Neural cell (in vitro differentiated cells): ENCODE results near the gene PTPRN2. TPM values are rescaled to one million over a fixed set of nuclear protein-coding genes. Genes with fewer than 3 reads are reported as not detected.

Experiments
- H2AFZ ChIP-seq: fragments of 200-600, 300-800 bp; sonication (generic), shearing (Covaris generic); 2 replicates; pipeline ENCODE4 v1.6.0; 2014; ENCODE audit warnings: low read depth, mild to moderate bottlenecking, antibody characterized with exemption, low read length, moderate library complexity
- H3F3A ChIP-seq: fragments of 200-600 bp; shearing (Covaris generic); 2 replicates; pipeline ENCODE4 v1.6.1; 2016; ENCODE audit warnings: mild to moderate bottlenecking, moderate library complexity, mixed read lengths, antibody characterized with exemption, low read length; ENCODE audit not compliant: insufficient read depth, poor library complexity, severe bottlenecking
- H3K27ac ChIP-seq: fragments of 200-600, 300-800 bp; sonication (generic), shearing (Covaris generic); 2 replicates; pipeline ENCODE4 v1.5.1; 2014; ENCODE audit warnings: mild to moderate bottlenecking, low read length, moderate library complexity
- H3K27me3 ChIP-seq: fragments of 300-800, 200-600 bp; sonication (generic), shearing (Covaris generic); 2 replicates; pipeline ENCODE4 v1.6.0; 2014; ENCODE audit warnings: mild to moderate bottlenecking, low read depth, low read length, moderate library complexity; ENCODE audit not compliant: insufficient read depth
- H3K36me3 ChIP-seq: fragments of 300-800, 200-600 bp; sonication (generic), shearing (Covaris generic); 2 replicates; pipeline ENCODE4 v1.5.1; 2014; ENCODE audit warnings: mild to moderate bottlenecking, antibody characterized with exemption, low read length, moderate library complexity; ENCODE audit not compliant: insufficient read depth
- H3K4me2 ChIP-seq: fragments of 300-800, 200-600 bp; sonication (generic), shearing (Covaris generic); 2 replicates; pipeline ENCODE4 v1.6.0; 2014; ENCODE audit warnings: mild to moderate bottlenecking, low read length
- H3K4me3 ChIP-seq: fragments of 300-800, 200-600 bp; sonication (generic), shearing (Covaris generic); 2 replicates; pipeline ENCODE4 v1.5.1; 2014; ENCODE audit warnings: mild to moderate bottlenecking, low read length, moderate library complexity
- H3K79me2 ChIP-seq: fragments of 200-600 bp; shearing (Covaris generic); replicated peaks from 2 replicates; pipeline ENCODE4 v1.6.0; 2014; ENCODE audit warnings: mild to moderate bottlenecking, low read length, moderate library complexity; ENCODE audit not compliant: insufficient read depth
- H3K9ac ChIP-seq: fragments of 300-800, 200-600 bp; sonication (generic), shearing (Covaris generic); 2 replicates; pipeline ENCODE4 v1.6.1; 2016; ENCODE audit warnings: mild to moderate bottlenecking, low read length, mixed read lengths
- H3K9me2 ChIP-seq: fragments of 200-600 bp; shearing (Covaris generic); 2 replicates; pipeline ENCODE4 v1.6.1; 2016; ENCODE audit warnings: mild to moderate bottlenecking, low read length, mixed read lengths; ENCODE audit not compliant: insufficient read depth
- H3K9me3 ChIP-seq: fragments of 200-600, 300-800 bp; sonication (generic), shearing (Covaris generic); 2 replicates; pipeline ENCODE4 v1.6.1; 2016; ENCODE audit warnings: mild to moderate bottlenecking, mixed run types, low read length, moderate library complexity, mixed read lengths
- H4K20me1 ChIP-seq: fragments of 200-600 bp; shearing (Covaris generic); 2 replicates; pipeline ENCODE4 v1.6.1; 2016; ENCODE audit warnings: mild to moderate bottlenecking, mixed run types; ENCODE audit not compliant: insufficient read depth
- CTCF ChIP-seq: fragments of 450-650 bp; IDR thresholded peaks from 2 replicates; pipeline ENCODE4 v1.5.1; 2014; ENCODE audit warnings: antibody characterized with exemption, mild to moderate bottlenecking, moderate library complexity; ENCODE audit not compliant: poor library complexity, severe bottlenecking
- EP300 ChIP-seq: fragments of 450-650 bp; conservative IDR thresholded peaks from 2 replicates; pipeline ENCODE4 v1.6.1; 2014; ENCODE audit warnings: antibody characterized with exemption, mild to moderate bottlenecking, moderate library complexity; ENCODE audit not compliant: poor library complexity, severe bottlenecking
- EZH2 ChIP-seq: fragments of 200-600, 300-800 bp; shearing (Covaris generic), sonication (generic); IDR thresholded peaks from 2 replicates; pipeline ENCODE4 v1.6.1; 2014; ENCODE audit warnings: antibody characterized with exemption, low read length, borderline replicate concordance, mild to moderate bottlenecking; ENCODE audit not compliant: insufficient read depth, poor library complexity, severe bottlenecking
- MXI1 ChIP-seq: fragments of 450-650 bp; conservative IDR thresholded peaks from 2 replicates; pipeline ENCODE4 v1.6.1; 2014; ENCODE audit warnings: antibody characterized with exemption, mild to moderate bottlenecking; ENCODE audit not compliant: poor library complexity, severe bottlenecking
- POLR2AphosphoS5 ChIP-seq: IDR thresholded peaks from 2 replicates; pipeline ENCODE4 v1.6.1; 2012
- RAD21 ChIP-seq: fragments of 450-650 bp; conservative IDR thresholded peaks from 2 replicates; pipeline ENCODE4 v1.6.1; 2014; ENCODE audit warnings: antibody characterized with exemption, mild to moderate bottlenecking, moderate library complexity
- REST ChIP-seq: IDR thresholded peaks from 2 replicates; pipeline ENCODE4 v1.6.1; 2012; ENCODE audit warnings: borderline replicate concordance
- SMC3 ChIP-seq: fragments of 450-650 bp; conservative IDR thresholded peaks from 2 replicates; pipeline ENCODE4 v1.6.1; 2014; ENCODE audit warnings: antibody characterized with exemption, mild to moderate bottlenecking, moderate library complexity; ENCODE audit not compliant: poor library complexity
- TAF1 ChIP-seq: IDR thresholded peaks from 2 replicates; pipeline ENCODE4 v1.6.1; 2012; ENCODE audit warnings: low read depth
- polyA plus RNA-seq: library from polyadenylated mRNA; depleted of rRNA; stranded (reverse); fragments of >200 nt; gene quantifications from 2 replicates; pipeline ENCODE4 v1.2.3, GENCODE V29; 2014

Gene PTPRN2
- polyA plus RNA-seq, 1 donor from 2014 or later = 31.0 TPM

GRCh38 chr7:157941210-157941609 is 646.4 kb downstream of the PTPRN2 start:
- Histone ChIP-seq H3K36me3 (no peaks in the 10 kb centered on the region), H3K79me2 (no peaks in the 10 kb centered on the region), H3K9me3 (peaks cover under 1% of the 10 kb centered on the region), H4K20me1 (no peaks in the 10 kb centered on the region), H2AFZ (no peak overlapping the region), H3K9ac (no peak overlapping the region), H3K9me2 (no peaks in the 10 kb centered on the region), H3K4me2 (no peak overlapping the region), H3K27me3 (no peaks in the 10 kb centered on the region), H3K27ac (no peak overlapping the region), H3F3A (no peaks in the 10 kb centered on the region), H3K4me3 (no peak overlapping the region)
- TF ChIP-seq POLR2AphosphoS5 (no peak), EP300 (no peak), REST (no peak), SMC3 (no peak), MXI1 (no peak)

GRCh38 chr7:157940497-157940896 is 647.1 kb downstream of the PTPRN2 start:
- H3K27me3 ChIP-seq = no peaks in the 10 kb centered on the region
- no peaks in the 10 kb centered on the region for H3F3A ChIP-seq
- H4K20me1 ChIP-seq = no peaks in the 10 kb centered on the region
- no peak overlapping the region for H3K4me2 ChIP-seq
- no peaks in the 10 kb centered on the region for H3K79me2 ChIP-seq
- no peak overlapping the region for H3K9ac ChIP-seq
- no peak overlapping the region for H3K27ac ChIP-seq
- H2AFZ ChIP-seq = no peak overlapping the region
- TF ChIP-seq EP300 (no peak), POLR2AphosphoS5 (no peak), REST (no peak), CTCF (no peak), MXI1 (no peak), EZH2 (no peak), SMC3 (no peak), TAF1 (no peak), RAD21 (no peak)
- H3K36me3 ChIP-seq = no peaks in the 10 kb centered on the region
- no peaks in the 10 kb centered on the region for H3K9me2 ChIP-seq
- H3K9me3 ChIP-seq = no peaks in the 10 kb centered on the region
- no peak overlapping the region for H3K4me3 ChIP-seq
